ENCODE measurements around the gene VAV2.

Gene VAV2

DNA sequence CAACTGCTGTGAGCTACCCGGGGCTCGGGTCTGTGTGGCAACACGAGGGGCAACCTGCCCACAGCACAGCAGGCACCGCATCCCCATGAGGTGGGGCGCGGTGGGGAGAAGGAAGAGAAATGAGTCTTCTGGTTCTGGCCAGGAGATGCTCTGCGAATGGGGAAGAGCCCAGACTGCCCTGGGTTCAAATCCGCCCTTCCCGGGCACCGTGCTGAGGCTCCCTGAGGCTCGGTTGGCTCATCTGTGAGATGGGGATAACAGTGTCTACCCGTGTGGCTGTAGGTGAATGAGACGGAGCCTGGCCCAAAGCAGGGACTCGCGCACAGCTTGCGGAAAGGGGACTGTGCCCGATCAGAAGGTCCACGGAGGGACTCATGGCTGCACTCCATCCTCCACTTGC is 123.9 kb downstream of the VAV2 start:
- TF ChIP-seq, protein P1, sequence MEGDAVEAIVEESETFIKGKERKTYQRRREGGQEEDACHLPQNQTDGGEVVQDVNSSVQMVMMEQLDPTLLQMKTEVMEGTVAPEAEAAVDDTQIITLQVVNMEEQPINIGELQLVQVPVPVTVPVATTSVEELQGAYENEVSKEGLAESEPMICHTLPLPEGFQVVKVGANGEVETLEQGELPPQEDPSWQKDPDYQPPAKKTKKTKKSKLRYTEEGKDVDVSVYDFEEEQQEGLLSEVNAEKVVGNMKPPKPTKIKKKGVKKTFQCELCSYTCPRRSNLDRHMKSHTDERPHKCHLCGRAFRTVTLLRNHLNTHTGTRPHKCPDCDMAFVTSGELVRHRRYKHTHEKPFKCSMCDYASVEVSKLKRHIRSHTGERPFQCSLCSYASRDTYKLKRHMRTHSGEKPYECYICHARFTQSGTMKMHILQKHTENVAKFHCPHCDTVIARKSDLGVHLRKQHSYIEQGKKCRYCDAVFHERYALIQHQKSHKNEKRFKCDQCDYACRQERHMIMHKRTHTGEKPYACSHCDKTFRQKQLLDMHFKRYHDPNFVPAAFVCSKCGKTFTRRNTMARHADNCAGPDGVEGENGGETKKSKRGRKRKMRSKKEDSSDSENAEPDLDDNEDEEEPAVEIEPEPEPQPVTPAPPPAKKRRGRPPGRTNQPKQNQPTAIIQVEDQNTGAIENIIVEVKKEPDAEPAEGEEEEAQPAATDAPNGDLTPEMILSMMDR (IDR thresholded peaks at IDR 0.05; ENCODE audit: low read depth, low read length, missing control alignments) = no peak
- no peak for DNase-seq (ENCODE audit: low read depth)
- in situ Hi-C loops (cut with HindIII; ENCODE audit: low sequenced_read_pairs) = no loop called here
- no peak overlapping the region for H3K4me3 ChIP-seq (ENCODE audit: low read depth, low read length)

DNA sequence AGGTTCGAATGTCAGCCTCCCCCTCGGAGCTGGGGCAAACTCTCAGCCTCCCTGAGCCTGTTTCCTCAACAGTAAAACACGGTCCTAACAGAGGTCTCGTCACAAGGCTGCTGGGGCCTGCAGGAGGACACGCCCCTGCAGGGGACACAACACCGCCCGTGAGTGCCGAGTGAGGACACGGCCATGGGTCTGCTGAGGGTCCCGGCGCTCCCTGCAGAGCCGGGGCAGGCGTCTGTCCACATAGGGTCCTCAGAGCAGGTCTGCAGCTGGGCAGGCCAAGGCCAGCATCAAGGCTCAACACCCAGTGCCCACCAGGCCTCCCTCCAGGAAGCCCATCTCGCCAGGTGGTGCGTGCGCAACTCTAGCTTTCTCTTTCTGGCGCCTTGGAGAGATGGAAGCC is 125.2 kb downstream of the VAV2 start:
- H3K4me3 ChIP-seq (ENCODE audit: low read depth, low read length) = no peak overlapping the region
- TF ChIP-seq, protein P1 (IDR thresholded peaks at IDR 0.05; ENCODE audit: low read depth, low read length, missing control alignments) = no peak
- in situ Hi-C loops (cut with HindIII; ENCODE audit: low sequenced_read_pairs) = no loop called here
- DNase-seq (ENCODE audit: low read depth) = no peak

DNA sequence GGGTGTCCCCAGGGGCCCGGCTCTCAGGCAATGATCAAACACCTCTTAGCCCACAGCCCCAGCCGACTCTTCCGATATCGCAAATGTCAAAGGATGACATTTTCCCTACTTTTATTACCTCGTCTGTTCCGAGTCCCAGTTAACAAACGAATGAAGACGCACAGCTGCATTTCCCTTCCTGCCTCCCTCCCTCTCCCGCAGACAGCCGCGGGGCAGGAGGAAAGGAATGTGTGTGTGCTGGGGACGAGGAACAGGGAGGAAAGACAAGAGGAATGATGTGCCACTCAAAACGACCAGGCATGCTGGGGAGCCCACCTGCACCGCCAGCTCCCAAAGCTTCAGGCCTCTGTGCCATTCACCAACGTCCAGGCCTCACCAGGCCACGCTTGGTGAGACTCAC is 128.1 kb downstream of the VAV2 start:
- H3K4me3 ChIP-seq (ENCODE audit: low read depth, low read length) = no peak overlapping the region
- in situ Hi-C loops (cut with HindIII; ENCODE audit: low sequenced_read_pairs) = no loop called here
- no peak for DNase-seq (ENCODE audit: low read depth)
- TF ChIP-seq, protein P1 (IDR thresholded peaks at IDR 0.05; ENCODE audit: low read depth, low read length, missing control alignments) = no peak

DNA sequence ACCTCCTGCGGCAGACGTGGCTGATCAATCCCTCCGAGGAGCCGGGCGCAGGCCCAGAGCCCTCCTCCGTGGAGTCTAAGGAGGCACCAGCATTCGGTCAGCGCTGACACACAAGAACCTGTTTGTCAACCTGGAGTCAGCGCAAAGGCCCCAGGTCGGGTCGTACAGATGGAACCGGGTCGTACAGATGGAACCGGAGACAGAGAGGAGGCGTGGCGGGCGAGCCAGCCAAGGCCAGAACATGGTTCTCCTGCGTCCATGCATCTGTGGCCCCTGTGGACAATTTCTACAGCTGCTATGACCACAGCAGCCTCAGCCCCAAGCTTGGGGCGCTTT is 128.9 kb downstream of the VAV2 start:
- no peak for DNase-seq (ENCODE audit: low read depth)
- no peak overlapping the region for H3K4me3 ChIP-seq (ENCODE audit: low read depth, low read length)
- TF ChIP-seq, protein P1 (IDR thresholded peaks at IDR 0.05; ENCODE audit: low read depth, low read length, missing control alignments) = no peak
- in situ Hi-C loops (cut with HindIII; ENCODE audit: low sequenced_read_pairs) = no loop called here

DNA sequence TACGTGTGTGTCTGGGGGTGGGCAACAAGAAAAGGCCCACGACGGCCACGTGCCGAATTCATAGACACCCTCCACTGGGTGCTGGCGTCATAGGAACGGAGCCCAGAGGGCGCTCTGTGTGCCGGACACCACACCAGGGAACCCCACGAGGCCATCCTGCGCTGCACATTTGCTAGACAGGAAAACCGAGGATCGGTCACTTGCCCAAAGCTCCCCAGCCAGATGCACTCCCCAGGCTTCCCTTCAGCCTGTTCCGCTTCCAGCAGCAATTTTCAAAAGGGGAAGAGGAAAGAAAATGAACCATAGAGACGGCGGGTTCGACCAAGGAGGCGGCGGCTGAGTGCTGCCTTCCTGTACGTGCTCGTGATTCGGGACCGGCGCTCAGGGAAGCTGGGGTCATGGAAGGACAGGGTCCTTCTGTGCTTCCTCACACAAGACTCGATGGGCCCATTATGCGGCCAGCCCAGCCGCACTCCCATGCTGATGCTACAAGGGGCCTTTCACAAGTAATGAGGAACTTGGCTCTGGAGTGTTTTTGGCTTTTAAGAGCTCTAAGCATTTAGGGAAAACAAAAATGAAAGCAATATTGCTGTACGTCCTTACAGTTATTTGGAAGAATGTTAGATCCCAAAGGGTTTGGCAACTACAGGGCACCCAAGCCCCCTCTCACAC is 129.4 kb downstream of the VAV2 start:
- H3K4me3 ChIP-seq (ENCODE audit: low read depth, low read length) = no peak overlapping the region
- TF ChIP-seq, protein P1 (IDR thresholded peaks at IDR 0.05; ENCODE audit: low read depth, low read length, missing control alignments) = no peak
- in situ Hi-C loops (cut with HindIII; ENCODE audit: low sequenced_read_pairs) = no loop called here
- DNase-seq (ENCODE audit: low read depth) = no peak

DNA sequence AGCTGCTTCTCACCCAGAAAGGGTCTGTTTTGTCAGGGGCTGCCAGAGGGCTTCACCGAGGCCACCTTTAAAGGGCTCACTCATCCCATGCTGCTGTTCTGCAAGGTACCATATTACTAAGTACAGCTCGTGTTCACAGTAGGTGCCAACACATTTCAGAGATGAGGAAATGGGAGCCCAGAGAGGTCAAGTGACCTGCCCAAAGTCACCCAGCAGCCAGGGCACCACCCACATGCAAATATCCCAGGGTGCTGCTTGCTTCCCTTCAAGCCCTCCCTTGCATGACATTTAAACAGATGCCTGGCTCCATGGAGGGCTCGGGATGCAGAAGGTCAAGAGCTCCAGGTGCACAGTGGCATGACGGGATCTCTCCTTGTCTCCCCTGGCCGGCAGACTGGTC is 130.4 kb downstream of the VAV2 start:
- H3K4me3 ChIP-seq (ENCODE audit: low read depth, low read length) = no peak overlapping the region
- in situ Hi-C loops (cut with HindIII; ENCODE audit: low sequenced_read_pairs) = no loop called here
- no peak for DNase-seq (ENCODE audit: low read depth)
- TF ChIP-seq, protein P1 (IDR thresholded peaks at IDR 0.05; ENCODE audit: low read depth, low read length, missing control alignments) = no peak

All from astrocyte of the cerebellum (primary cell).